ENCODE data around the gene PCMT1.
"Not testable (repeated sequence)": the region's sequence is repeated elsewhere in the genome, so short reads cannot be mapped to it uniquely, and the experiment has no call there.

- not testable (repeated sequence) for TF ChIP-seq POLR2A (IDR thresholded peaks at IDR 0.05); POLR2AphosphoS5 (IDR thresholded peaks at IDR 0.05; ENCODE audit: insufficient read depth in 1 of 2, low read depth in 1 of 2); CTCF (IDR thresholded peaks at IDR 0.05)
Observed at GRCh38 chr6:149848343-149848742, 98.8 kb downstream of the PCMT1 start.
